GM12875 (cell line): ENCODE data around the gene CALN1.

Experiments used
- H3K4me3 ChIP-seq: one replicate; pipeline ENCODE4 v1.5.1; 2011; ENCODE audit warnings: low read depth, low read length, control low read depth
- CTCF ChIP-seq: IDR thresholded peaks from 2 replicates; pipeline ENCODE4 v1.5.1; 2011; ENCODE audit warnings: low read depth, mild to moderate bottlenecking, control low read depth, inconsistent platforms, low read length, moderate library complexity, borderline replicate concordance; ENCODE audit not compliant: insufficient read depth

Gene CALN1

DNA sequence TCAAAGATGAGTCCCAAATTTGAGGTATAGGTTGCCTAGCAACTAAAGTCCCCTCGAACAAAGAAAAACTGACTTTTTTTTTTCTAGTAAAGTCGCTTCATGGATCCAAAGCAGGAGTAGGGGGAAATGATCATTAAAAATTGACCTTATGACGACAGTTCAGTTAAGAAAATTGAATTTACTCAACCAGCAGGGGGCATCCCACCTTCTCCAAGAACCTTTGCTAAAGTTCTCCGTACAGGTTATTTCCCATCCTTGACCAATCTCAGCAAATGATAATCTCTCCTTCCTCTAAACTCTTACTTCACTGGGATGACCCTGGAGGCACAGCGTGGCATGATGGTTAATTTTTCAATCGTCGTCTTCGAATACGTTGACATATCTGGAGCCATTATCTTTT lies 228.3 kb downstream of the CALN1 start:
- H3K4me3 ChIP-seq, result no peak overlapping the region
- TF ChIP-seq CTCF, result no peak

DNA sequence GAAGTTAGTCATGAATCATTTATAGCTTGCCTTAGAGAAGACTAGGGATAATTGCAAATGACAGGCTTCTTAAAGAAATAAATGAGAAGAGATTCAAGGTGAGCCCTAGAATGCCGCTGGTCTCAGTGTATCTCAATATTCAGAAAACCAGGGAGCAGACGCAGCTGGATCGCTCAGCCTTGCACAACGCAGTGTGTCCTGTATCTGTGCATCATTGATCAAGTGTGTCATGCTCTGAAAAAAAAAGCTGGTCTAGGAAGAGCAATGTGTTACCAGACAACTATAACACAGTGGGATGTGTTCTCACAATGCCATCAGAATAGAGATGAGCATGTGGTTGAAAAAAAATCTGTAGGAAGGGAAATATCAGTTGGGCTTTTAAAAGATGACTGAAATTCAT lies 230.1 kb downstream of the CALN1 start:
- no peak overlapping the region for H3K4me3 ChIP-seq
- TF ChIP-seq CTCF, result no peak

GRCh38 chr7:72176875-72177274 lies 235.3 kb downstream of the CALN1 start:
- H3K4me3 ChIP-seq, result no peak overlapping the region
- TF ChIP-seq CTCF, result no peak

GRCh38 chr7:72170475-72170874 lies 241.7 kb downstream of the CALN1 start:
- TF ChIP-seq CTCF, result no peak
- H3K4me3 ChIP-seq, result no peak overlapping the region

GRCh38 chr7:72163271-72163670 lies 248.9 kb downstream of the CALN1 start:
- no peak for TF ChIP-seq CTCF
- no peak overlapping the region for H3K4me3 ChIP-seq

DNA sequence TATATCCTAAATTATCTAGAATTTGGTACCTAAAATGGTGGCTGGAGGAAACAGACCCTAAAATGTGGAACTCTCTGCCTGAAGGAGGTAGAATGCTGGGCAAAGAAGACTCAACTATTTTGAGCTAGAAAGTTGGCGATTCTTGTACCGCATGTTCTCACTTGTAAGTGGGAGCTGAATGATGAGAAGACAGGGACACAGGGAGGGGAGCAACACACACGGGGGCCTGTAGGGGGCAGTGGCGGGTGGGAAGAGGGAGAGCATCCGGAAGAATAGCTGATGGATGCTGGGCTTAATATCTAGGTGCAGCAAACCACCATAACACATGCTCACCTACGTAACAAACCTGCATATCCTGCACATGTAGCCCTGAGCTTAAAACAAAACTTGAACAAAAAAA lies 250.6 kb downstream of the CALN1 start:
- no peak for TF ChIP-seq CTCF
- H3K4me3 ChIP-seq, result no peak overlapping the region

- TF ChIP-seq CTCF, result no peak
- H3K4me3 ChIP-seq, result no peak overlapping the region
These were observed 252.2 kb downstream of the CALN1 start for GRCh38 chr7:72159911-72160310.
